Ovary (tissue), 3 donors: ENCODE data around the gene CATSPERE.

Source experiments
- CTCF ChIP-seq, 3 donors: fragments of 450-650 bp in 2 of 3; fragments of 200-600 bp in 1 of 3; IDR thresholded peaks; one replicate each; pipeline versions ENCODE4 v1.5.1 to v1.8.0; 2016 to 2022; ENCODE audit warnings: antibody characterized with exemption in 3 of 3, mild to moderate bottlenecking in 1 of 3
- EP300 ChIP-seq: sonication (generic); formaldehyde crosslinking; IDR thresholded peaks from one replicate; pipeline ENCODE4 v1.6.1; 2017; ENCODE audit warnings: antibody characterized with exemption
- donor health status: DM: no; HTN: no; CAD: no.

GRCh38 chr1:244645414-244645813 lies 184.3 kb downstream of the CATSPERE start:
- TF ChIP-seq CTCF (IDR thresholded peaks at IDR 0.05), result no peak
- no peak for TF ChIP-seq EP300
